ENCODE results near the gene CACNA1D.

The CACNA1D gene

DNA sequence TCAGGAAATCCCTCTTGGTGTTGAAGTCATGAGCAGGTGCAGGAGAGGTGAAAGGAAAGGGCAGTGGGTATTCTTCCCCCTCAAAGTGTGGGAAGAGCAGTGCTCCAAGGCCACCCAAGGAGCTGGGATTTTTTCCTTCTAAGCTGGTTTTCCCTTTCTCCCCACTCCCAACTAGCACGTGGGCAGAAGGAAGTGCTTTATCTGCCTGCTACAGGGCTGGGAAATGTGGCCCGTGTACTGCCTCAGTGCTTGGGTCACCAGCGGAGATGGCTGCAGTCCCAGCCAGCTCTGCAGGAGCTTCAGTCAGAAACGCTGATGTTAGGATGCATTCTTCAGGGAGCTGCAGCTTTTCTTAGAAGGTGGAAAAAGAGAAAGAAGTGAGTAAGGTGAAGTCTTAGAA, 99.2 kb downstream of the CACNA1D start:
- CTCF ChIA-PET, result interaction anchor here (1.0 to 1.3 kb wide), 4 partner anchors 9 to 58 kb away, joined by 3 to 4 read pairs (median 3); no protein-coding TSS in a partner anchor
- TF ChIP-seq, protein P1, sequence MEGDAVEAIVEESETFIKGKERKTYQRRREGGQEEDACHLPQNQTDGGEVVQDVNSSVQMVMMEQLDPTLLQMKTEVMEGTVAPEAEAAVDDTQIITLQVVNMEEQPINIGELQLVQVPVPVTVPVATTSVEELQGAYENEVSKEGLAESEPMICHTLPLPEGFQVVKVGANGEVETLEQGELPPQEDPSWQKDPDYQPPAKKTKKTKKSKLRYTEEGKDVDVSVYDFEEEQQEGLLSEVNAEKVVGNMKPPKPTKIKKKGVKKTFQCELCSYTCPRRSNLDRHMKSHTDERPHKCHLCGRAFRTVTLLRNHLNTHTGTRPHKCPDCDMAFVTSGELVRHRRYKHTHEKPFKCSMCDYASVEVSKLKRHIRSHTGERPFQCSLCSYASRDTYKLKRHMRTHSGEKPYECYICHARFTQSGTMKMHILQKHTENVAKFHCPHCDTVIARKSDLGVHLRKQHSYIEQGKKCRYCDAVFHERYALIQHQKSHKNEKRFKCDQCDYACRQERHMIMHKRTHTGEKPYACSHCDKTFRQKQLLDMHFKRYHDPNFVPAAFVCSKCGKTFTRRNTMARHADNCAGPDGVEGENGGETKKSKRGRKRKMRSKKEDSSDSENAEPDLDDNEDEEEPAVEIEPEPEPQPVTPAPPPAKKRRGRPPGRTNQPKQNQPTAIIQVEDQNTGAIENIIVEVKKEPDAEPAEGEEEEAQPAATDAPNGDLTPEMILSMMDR (IDR thresholded peaks at IDR 0.05; ENCODE audit: control extremely low read depth, extremely low read depth, low read depth, missing control alignments), result no peak
- DNase-seq (ENCODE audit: extremely low spot score), result no peak
- POLR2A ChIA-PET, result no interaction called here

GRCh38 chr3:53594276-53594675, 99.9 kb downstream of the CACNA1D start:
- no peak for DNase-seq (ENCODE audit: extremely low spot score)
- CTCF ChIA-PET, result interaction anchor here (1.0 to 1.3 kb wide), 2 partner anchors 10 to 16 kb away, joined by 3 to 4 read pairs; no protein-coding TSS in a partner anchor
- POLR2A ChIA-PET, result no interaction called here
- TF ChIP-seq, protein P1 (IDR thresholded peaks at IDR 0.05; ENCODE audit: control extremely low read depth, extremely low read depth, low read depth, missing control alignments), result no peak

DNA sequence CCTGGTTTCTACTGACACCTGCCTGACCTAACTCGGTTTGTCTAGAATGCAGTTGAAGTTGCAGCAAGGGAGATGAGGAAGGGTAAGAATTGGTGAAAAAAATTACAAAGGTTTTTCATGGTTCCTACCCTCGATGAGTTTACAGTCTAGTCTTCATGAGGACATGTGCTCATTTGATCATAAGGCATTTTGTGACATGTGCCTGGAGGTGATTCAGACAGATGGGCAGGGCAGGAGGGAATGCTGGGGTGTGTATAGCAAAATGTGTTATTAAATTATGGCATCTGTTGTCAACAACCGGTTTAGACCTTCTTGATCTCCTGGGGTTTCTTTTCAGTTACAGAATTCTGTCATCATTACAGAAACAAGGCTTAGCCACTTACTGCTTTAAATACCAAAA, 101.2 kb downstream of the CACNA1D start:
- POLR2A ChIA-PET, result no interaction called here
- DNase-seq (ENCODE audit: extremely low spot score), result no peak
- TF ChIP-seq, protein P1 (IDR thresholded peaks at IDR 0.05; ENCODE audit: control extremely low read depth, extremely low read depth, low read depth, missing control alignments), result no peak
- CTCF ChIA-PET, result no interaction called here

DNA sequence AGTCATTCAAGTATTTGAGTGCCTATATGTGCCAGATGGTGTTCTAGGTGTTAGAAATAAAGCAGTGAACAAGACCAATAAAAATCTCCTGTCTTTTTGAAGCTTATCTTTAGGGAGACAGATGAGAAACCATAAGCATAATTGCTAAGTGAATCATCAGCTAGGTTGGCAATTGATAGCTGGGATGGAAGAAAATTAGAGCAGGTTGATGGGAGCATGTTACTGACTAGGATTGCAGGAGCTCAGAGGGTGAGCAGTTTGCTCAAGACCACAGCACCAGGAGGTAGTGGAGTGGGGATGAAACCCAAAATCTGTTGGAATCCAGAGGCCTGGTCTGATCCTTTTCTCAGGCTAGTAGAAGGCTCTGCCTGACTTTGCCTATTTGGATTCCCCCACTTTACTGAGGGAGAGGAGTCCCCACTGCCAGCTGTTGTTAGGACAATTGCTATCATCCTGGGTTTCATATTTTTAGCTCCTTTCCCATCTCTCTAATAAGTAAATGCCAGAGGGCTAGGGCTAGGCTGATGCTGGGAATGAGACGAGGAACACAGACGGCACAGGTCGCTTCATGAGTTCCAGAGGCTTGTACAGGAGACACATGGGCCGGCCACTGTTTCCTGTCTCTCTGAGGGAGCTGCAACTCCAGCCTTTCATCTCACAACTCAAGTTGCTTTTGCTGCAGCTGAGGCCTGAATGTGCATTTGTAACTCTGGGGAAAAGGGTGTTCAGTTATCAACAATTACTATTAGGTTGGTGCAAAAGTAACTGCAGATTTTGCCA, 102.9 kb downstream of the CACNA1D start:
- TF ChIP-seq, protein P1 (IDR thresholded peaks at IDR 0.05; ENCODE audit: control extremely low read depth, extremely low read depth, low read depth, missing control alignments), result no peak
- DNase-seq (ENCODE audit: extremely low spot score), result no peak
- CTCF ChIA-PET, result interaction anchor here (1.0 to 2.6 kb wide), 2 partner anchors 11 to 32 kb away, joined by 3 to 6 read pairs; no protein-coding TSS in a partner anchor
- POLR2A ChIA-PET, result interaction anchor here (0.6 kb wide), 1 partner anchor 44 kb away, joined by 5 read pairs; no protein-coding TSS in a partner anchor

GRCh38 chr3:53599771-53600170, 105.4 kb downstream of the CACNA1D start:
- TF ChIP-seq, protein P1 (IDR thresholded peaks at IDR 0.05; ENCODE audit: control extremely low read depth, extremely low read depth, low read depth, missing control alignments), result no peak
- ChIA-PET POLR2A (no interaction called here), CTCF (interaction anchor here (1.3 kb wide), 1 partner anchor 8 kb away, joined by 5 read pairs; no protein-coding TSS in a partner anchor)
- no peak for DNase-seq (ENCODE audit: extremely low spot score)

DNA sequence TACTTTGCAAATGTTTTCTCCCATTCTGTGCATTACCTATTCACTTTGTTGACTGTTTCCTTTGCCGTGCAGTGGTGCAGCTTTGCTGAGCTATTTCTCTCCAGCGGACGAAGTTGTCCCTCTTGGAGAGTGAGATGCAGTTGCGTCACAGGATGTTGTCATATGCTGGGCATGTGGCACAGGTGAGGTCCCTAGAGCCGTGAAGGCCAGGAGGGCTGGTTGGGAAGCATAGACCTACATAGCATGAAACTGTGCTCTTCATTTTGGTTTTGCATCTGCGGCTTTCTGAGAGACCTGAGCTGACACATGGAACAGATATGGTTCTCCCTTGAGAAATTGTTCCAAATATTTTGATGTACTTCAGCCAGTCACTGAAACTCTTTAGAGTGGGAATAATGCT, 108.5 kb downstream of the CACNA1D start:
- DNase-seq (ENCODE audit: extremely low spot score), result no peak
- TF ChIP-seq, protein P1 (IDR thresholded peaks at IDR 0.05; ENCODE audit: control extremely low read depth, extremely low read depth, low read depth, missing control alignments), result no peak
- ChIA-PET POLR2A (no interaction called here), CTCF (no interaction called here)

Measured in GM10248 (cell line).